Tibial nerve (tissue), 3 donors: Measurements from ENCODE around the gene PCDHAC1.
"Not testable (repeated sequence)": the region's sequence is repeated elsewhere in the genome, so short reads cannot be mapped to it uniquely, and the experiment has no call there.

Experiments used
- EP300 ChIP-seq, 2 donors: sonication (generic); formaldehyde crosslinking; IDR thresholded peaks; one replicate each; pipeline ENCODE4 v1.6.1; 2017; ENCODE audit warnings: antibody characterized with exemption in 2 of 2, mild to moderate bottlenecking in 1 of 2
- POLR2A ChIP-seq, 2 donors: fragments of 450-650 bp; IDR thresholded peaks; one replicate each; pipeline ENCODE4 v1.6.1; 2017; ENCODE audit warnings: antibody characterized with exemption in 2 of 2, mild to moderate bottlenecking in 2 of 2, moderate library complexity in 2 of 2

- not testable (repeated sequence) for TF ChIP-seq POLR2A, EP300 (IDR thresholded peaks at IDR 0.05)
Measured at GRCh38 chr5:140876541-140877261, 49.4 kb upstream of the PCDHAC1 start.
